Measurements from ENCODE around the gene MB.

MB gene

DNA sequence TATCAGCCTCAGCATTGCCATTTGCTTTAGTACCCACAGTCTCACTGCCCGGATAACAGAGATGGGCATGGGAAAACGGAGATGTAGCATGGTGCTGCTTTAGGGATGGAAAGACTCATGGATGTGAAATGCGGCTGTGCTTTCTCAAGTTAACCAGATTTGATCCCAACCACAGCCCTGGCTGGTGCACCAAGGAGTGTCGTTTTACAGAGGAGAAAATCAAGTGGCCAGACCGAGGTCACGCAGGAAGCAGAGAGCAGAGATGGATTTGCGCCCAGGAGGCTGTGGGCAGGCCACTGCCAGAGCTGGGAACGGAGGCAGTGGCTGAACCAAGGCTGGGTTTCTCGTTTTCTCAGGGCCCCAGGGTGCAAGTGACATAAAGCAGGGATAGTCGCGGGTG, 9.0 kb downstream of the MB start:
- Histone ChIP-seq H3K27ac (ENCODE audit: low read length) (no peak overlapping the region), H3K4me1 (ENCODE audit: low read length) (peaks cover 8% of the 10 kb centered on the region)
- TF ChIP-seq, protein P1, sequence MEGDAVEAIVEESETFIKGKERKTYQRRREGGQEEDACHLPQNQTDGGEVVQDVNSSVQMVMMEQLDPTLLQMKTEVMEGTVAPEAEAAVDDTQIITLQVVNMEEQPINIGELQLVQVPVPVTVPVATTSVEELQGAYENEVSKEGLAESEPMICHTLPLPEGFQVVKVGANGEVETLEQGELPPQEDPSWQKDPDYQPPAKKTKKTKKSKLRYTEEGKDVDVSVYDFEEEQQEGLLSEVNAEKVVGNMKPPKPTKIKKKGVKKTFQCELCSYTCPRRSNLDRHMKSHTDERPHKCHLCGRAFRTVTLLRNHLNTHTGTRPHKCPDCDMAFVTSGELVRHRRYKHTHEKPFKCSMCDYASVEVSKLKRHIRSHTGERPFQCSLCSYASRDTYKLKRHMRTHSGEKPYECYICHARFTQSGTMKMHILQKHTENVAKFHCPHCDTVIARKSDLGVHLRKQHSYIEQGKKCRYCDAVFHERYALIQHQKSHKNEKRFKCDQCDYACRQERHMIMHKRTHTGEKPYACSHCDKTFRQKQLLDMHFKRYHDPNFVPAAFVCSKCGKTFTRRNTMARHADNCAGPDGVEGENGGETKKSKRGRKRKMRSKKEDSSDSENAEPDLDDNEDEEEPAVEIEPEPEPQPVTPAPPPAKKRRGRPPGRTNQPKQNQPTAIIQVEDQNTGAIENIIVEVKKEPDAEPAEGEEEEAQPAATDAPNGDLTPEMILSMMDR (IDR thresholded peaks at IDR 0.05; ENCODE audit: low read depth, low read length), result no peak
- TF ChIP-seq EZH2phosphoT487 (IDR thresholded peaks at IDR 0.05; ENCODE audit: low read depth), result no peak

DNA sequence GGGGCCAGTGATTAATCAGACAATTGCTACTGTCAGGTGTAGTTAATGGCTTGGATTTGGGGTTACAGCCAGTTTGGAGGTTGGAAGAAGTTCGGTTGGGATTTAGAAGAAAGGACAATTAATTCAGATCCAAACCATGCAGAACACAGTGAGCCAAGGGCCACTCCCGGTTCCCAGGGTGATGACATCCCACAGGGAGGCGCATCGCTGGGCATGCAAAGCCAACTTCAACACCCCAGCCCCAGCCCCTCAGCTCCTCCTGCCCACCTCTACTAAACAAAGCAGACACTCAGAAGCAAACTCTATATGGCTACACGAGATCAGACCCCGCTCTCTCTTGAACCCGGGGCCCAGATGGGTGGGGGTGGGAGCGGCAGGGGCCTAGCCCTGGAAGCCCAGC, 10.2 kb downstream of the MB start:
- Histone ChIP-seq H3K27me3 (ENCODE audit: low read depth, low read length) (peaks cover 63% of the 10 kb centered on the region), H3K4me2 (ENCODE audit: low read length) (no peak overlapping the region), H3K9me3 (ENCODE audit: insufficient read depth, low read length) (no peaks in the 10 kb centered on the region), H4K20me1 (ENCODE audit: insufficient read depth, low read length) (no peaks in the 10 kb centered on the region), H3K4me1 (ENCODE audit: low read length) (peaks cover 5% of the 10 kb centered on the region), H2AFZ (ENCODE audit: low read depth, low read length) (no peak overlapping the region), H3K36me3 (replicated peaks; ENCODE audit: low read depth, low read length) (no peaks in the 10 kb centered on the region), H3K79me2 (ENCODE audit: low read length) (no peaks in the 10 kb centered on the region), H3K4me3 (ENCODE audit: low read length) (no peak overlapping the region), H3K27ac (ENCODE audit: low read length) (no peak overlapping the region), H3K9ac (ENCODE audit: low read length) (no peak overlapping the region)
- no peak for TF ChIP-seq EZH2phosphoT487 (IDR thresholded peaks at IDR 0.05; ENCODE audit: low read depth)
- TF ChIP-seq, protein P1 (IDR thresholded peaks at IDR 0.05; ENCODE audit: low read depth, low read length), result no peak

More for the DNA sequence above, 9.0 kb downstream of the MB start:
- Histone ChIP-seq H3K27me3 (ENCODE audit: low read depth, low read length) (peaks cover 63% of the 10 kb centered on the region), H4K20me1 (ENCODE audit: insufficient read depth, low read length) (no peaks in the 10 kb centered on the region), H3K9me3 (ENCODE audit: insufficient read depth, low read length) (no peaks in the 10 kb centered on the region), H3K9ac (ENCODE audit: low read length) (no peak overlapping the region), H3K4me2 (ENCODE audit: low read length) (no peak overlapping the region), H3K4me3 (ENCODE audit: low read length) (no peak overlapping the region), H3K79me2 (ENCODE audit: low read length) (no peaks in the 10 kb centered on the region), H3K36me3 (replicated peaks; ENCODE audit: low read depth, low read length) (no peaks in the 10 kb centered on the region), H2AFZ (ENCODE audit: low read depth, low read length) (no peak overlapping the region)

DNA sequence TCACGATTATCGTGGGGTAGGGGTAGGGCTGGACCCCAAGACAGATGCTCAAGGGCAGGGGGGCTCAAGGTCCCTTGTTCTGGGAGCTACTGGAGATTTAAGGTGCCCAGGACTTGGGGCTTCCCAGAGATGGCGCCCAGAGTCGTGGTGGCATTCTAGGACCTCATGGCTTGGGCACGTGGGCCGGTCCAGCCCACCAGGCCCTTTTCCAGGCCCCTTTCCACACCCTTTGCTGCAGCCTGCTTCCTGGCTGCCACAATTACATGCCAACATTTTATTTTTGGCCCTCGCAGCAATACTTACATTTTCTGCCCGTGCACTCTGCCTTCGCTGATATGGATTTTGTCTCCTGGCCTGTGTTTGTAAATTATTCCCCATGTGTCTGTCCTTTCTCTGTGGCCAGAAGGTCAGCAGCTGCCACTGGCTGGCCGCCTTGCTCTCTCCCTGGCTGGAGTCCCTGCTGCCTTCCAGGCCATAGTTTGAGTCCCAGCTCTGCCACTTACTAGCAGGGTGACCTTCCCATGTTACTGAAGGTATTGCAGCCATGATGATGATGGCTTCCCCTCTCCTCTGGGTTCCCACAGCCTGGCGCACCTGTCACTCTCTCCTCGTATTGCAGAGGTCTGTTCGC, 11.2 kb downstream of the MB start:
- Histone ChIP-seq H3K9ac (ENCODE audit: low read length) (no peak overlapping the region), H2AFZ (ENCODE audit: low read depth, low read length) (no peak overlapping the region), H3K4me2 (ENCODE audit: low read length) (no peak overlapping the region), H4K20me1 (ENCODE audit: insufficient read depth, low read length) (no peaks in the 10 kb centered on the region), H3K4me1 (ENCODE audit: low read length) (no peaks in the 10 kb centered on the region), H3K27ac (ENCODE audit: low read length) (no peak overlapping the region), H3K4me3 (ENCODE audit: low read length) (no peak overlapping the region), H3K27me3 (ENCODE audit: low read depth, low read length) (peaks cover 58% of the 10 kb centered on the region), H3K9me3 (ENCODE audit: insufficient read depth, low read length) (no peaks in the 10 kb centered on the region), H3K36me3 (replicated peaks; ENCODE audit: low read depth, low read length) (no peaks in the 10 kb centered on the region), H3K79me2 (ENCODE audit: low read length) (no peaks in the 10 kb centered on the region)
- TF ChIP-seq, protein P1 (IDR thresholded peaks at IDR 0.05; ENCODE audit: low read depth, low read length), result no peak
- no peak for TF ChIP-seq EZH2phosphoT487 (IDR thresholded peaks at IDR 0.05; ENCODE audit: low read depth)

DNA sequence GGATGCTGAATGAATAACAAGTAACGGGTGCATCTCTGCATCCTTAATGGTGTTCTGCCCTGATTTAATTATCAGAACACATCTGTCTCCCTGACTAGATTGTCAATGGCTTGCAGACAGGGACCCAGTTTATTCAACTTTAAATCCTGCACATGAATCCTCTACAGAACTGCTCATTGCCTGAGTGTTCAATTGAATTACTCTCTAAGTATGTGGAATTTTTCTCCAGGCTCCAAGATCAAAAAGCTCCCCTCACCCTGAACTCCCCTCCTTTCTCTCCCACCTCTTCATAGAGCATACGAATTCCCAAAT, 11.8 kb downstream of the MB start:
- Histone ChIP-seq H3K4me2 (ENCODE audit: low read length) (no peak overlapping the region), H3K36me3 (replicated peaks; ENCODE audit: low read depth, low read length) (no peaks in the 10 kb centered on the region), H3K4me1 (ENCODE audit: low read length) (0 out of 2 replicates have a peak, but pooled peaks cover 3% of the 10 kb centered on the region), H3K27me3 (ENCODE audit: low read depth, low read length) (peaks cover 52% of the 10 kb centered on the region), H4K20me1 (ENCODE audit: insufficient read depth, low read length) (no peaks in the 10 kb centered on the region), H3K9ac (ENCODE audit: low read length) (no peak overlapping the region), H3K79me2 (ENCODE audit: low read length) (no peaks in the 10 kb centered on the region), H2AFZ (ENCODE audit: low read depth, low read length) (no peak overlapping the region), H3K27ac (ENCODE audit: low read length) (no peak overlapping the region), H3K4me3 (ENCODE audit: low read length) (no peak overlapping the region), H3K9me3 (ENCODE audit: insufficient read depth, low read length) (no peaks in the 10 kb centered on the region)
- TF ChIP-seq, protein P1 (IDR thresholded peaks at IDR 0.05; ENCODE audit: low read depth, low read length), result no peak
- TF ChIP-seq EZH2phosphoT487 (IDR thresholded peaks at IDR 0.05; ENCODE audit: low read depth), result no peak

Measured in OCI-LY3 (cell line).